Osteoblast (primary cell): ENCODE measurements around the gene TFAP2A. TPM values are rescaled to one million over a fixed set of nuclear protein-coding genes. Genes with fewer than 3 reads are reported as not detected.

Source experiments
- DNase-seq: peaks from one replicate; pipeline ENCODE4 v3.0.0; 2011; ENCODE audit warnings: low spot score, mixed read lengths; ENCODE audit not compliant: insufficient read length; ENCODE audit errors: missing footprints
- H2AFZ ChIP-seq: 2 replicates; pipeline ENCODE4 v1.6.0; 2011; ENCODE audit warnings: mild to moderate bottlenecking, low read length
- H3K27ac ChIP-seq: 2 replicates; pipeline ENCODE4 v1.5.1; 2011; ENCODE audit warnings: mild to moderate bottlenecking, low read depth, low read length, moderate library complexity
- H3K27me3 ChIP-seq: 2 replicates; pipeline ENCODE4 v1.6.0; 2012; ENCODE audit warnings: mild to moderate bottlenecking, control low read depth, inconsistent platforms, low read length, moderate library complexity; ENCODE audit not compliant: insufficient read depth
- H3K36me3 ChIP-seq: 2 replicates; pipeline ENCODE4 v1.5.1; 2011; ENCODE audit warnings: mild to moderate bottlenecking, low read length, control low read depth, moderate library complexity; ENCODE audit not compliant: insufficient read depth
- H3K4me1 ChIP-seq: 2 replicates; pipeline ENCODE4 v1.5.1; 2011; ENCODE audit warnings: mild to moderate bottlenecking, low read length, control low read depth, moderate library complexity; ENCODE audit not compliant: insufficient read depth
- H3K4me2 ChIP-seq: 2 replicates; pipeline ENCODE4 v1.6.0; 2011; ENCODE audit warnings: mild to moderate bottlenecking, low read length; ENCODE audit not compliant: insufficient read depth
- H3K4me3 ChIP-seq: fragments of 200-600 bp; sonication (generic); 3 replicates; pipeline ENCODE4 v1.5.1; 2012; ENCODE audit warnings: mild to moderate bottlenecking, low read length, inconsistent platforms; ENCODE audit not compliant: insufficient read depth
- H3K79me2 ChIP-seq: 2 replicates; pipeline ENCODE4 v1.6.0; 2012; ENCODE audit warnings: mild to moderate bottlenecking, low read length, control low read depth, inconsistent platforms; ENCODE audit not compliant: insufficient read depth
- H3K9me3 ChIP-seq: 2 replicates; pipeline ENCODE4 v1.5.1; 2011; ENCODE audit warnings: low read depth, low read length, control low read depth
- H4K20me1 ChIP-seq: 2 replicates; pipeline ENCODE4 v1.6.0; 2012; ENCODE audit warnings: mild to moderate bottlenecking, low read length, control low read depth; ENCODE audit not compliant: insufficient read depth
- CTCF ChIP-seq: IDR thresholded peaks from 2 replicates; pipeline ENCODE4 v1.5.1; 2011; ENCODE audit warnings: mild to moderate bottlenecking, low read depth, low read length, moderate library complexity; ENCODE audit errors: extremely low read depth
- total RNA-seq: library from RNA; depleted of rRNA; stranded (reverse); fragments of >200 nt; gene quantifications from 2 replicates; pipeline ENCODE4 v1.2.3, GENCODE V29; 2012

The TFAP2A gene
- total RNA-seq, 1 donor, result 0.36 TPM

- Histone ChIP-seq H3K36me3 (no peaks in the 10 kb centered on the region), H4K20me1 (no peaks in the 10 kb centered on the region), H3K4me3 (no peak overlapping the region), H3K9me3 (no peaks in the 10 kb centered on the region), H2AFZ (no peak overlapping the region), H3K4me1 (peaks cover 11% of the 10 kb centered on the region), H3K79me2 (no peaks in the 10 kb centered on the region), H3K27me3 (peaks cover 31% of the 10 kb centered on the region), H3K4me2 (no peak overlapping the region), H3K27ac (no peak overlapping the region)
- no peak for DNase-seq
- TF ChIP-seq CTCF, result no peak
Observed at GRCh38 chr6:10401632-10402223, 13.1 kb downstream of the TFAP2A start.

GRCh38 chr6:10401004-10401536 is 13.8 kb downstream of the TFAP2A start:
- Histone ChIP-seq H3K27me3 (peaks cover 30% of the 10 kb centered on the region), H3K4me1 (peaks cover 11% of the 10 kb centered on the region), H3K79me2 (no peaks in the 10 kb centered on the region), H3K36me3 (no peaks in the 10 kb centered on the region), H3K9me3 (no peaks in the 10 kb centered on the region), H4K20me1 (no peaks in the 10 kb centered on the region), H3K4me2 (no peak overlapping the region), H3K27ac (no peak overlapping the region), H3K4me3 (no peak overlapping the region), H2AFZ (no peak overlapping the region)
- DNase-seq, result no peak
- no peak for TF ChIP-seq CTCF

- Histone ChIP-seq H3K4me3 (no peak overlapping the region), H3K27ac (no peak overlapping the region), H3K4me1 (peaks cover 11% of the 10 kb centered on the region), H3K9me3 (no peaks in the 10 kb centered on the region), H4K20me1 (no peaks in the 10 kb centered on the region), H2AFZ (no peak overlapping the region), H3K4me2 (no peak overlapping the region), H3K27me3 (peaks cover 35% of the 10 kb centered on the region), H3K79me2 (no peaks in the 10 kb centered on the region), H3K36me3 (no peaks in the 10 kb centered on the region)
- no peak for DNase-seq
- TF ChIP-seq CTCF, result no peak
Observed at GRCh38 chr6:10400330-10400729, 14.5 kb downstream of the TFAP2A start.

- DNase-seq, result no peak
- H3K79me2 ChIP-seq, result no peaks in the 10 kb centered on the region
- H3K36me3 ChIP-seq, result no peaks in the 10 kb centered on the region
Observed at GRCh38 chr6:10399451-10399850, 15.4 kb downstream of the TFAP2A start.

More at GRCh38 chr6:10399451-10399850, 15.4 kb downstream of the TFAP2A start:
- H3K4me3 ChIP-seq, result no peak overlapping the region
- H3K27ac ChIP-seq, result no peak overlapping the region
- H4K20me1 ChIP-seq, result no peaks in the 10 kb centered on the region
- peaks cover 39% of the 10 kb centered on the region for H3K27me3 ChIP-seq
- H2AFZ ChIP-seq, result no peak overlapping the region
- TF ChIP-seq CTCF, result no peak
- no peak overlapping the region for H3K4me2 ChIP-seq
- no peaks in the 10 kb centered on the region for H3K9me3 ChIP-seq
- H3K4me1 ChIP-seq, result peaks cover 8% of the 10 kb centered on the region
